Measurements from ENCODE around the gene ATG5. TPM values are rescaled to one million over a fixed set of nuclear protein-coding genes. Genes with fewer than 3 reads are reported as not detected.

The ATG5 gene
- total RNA-seq, 1 donor from 2014 or later = 32.8 TPM

- TF ChIP-seq, protein P1, sequence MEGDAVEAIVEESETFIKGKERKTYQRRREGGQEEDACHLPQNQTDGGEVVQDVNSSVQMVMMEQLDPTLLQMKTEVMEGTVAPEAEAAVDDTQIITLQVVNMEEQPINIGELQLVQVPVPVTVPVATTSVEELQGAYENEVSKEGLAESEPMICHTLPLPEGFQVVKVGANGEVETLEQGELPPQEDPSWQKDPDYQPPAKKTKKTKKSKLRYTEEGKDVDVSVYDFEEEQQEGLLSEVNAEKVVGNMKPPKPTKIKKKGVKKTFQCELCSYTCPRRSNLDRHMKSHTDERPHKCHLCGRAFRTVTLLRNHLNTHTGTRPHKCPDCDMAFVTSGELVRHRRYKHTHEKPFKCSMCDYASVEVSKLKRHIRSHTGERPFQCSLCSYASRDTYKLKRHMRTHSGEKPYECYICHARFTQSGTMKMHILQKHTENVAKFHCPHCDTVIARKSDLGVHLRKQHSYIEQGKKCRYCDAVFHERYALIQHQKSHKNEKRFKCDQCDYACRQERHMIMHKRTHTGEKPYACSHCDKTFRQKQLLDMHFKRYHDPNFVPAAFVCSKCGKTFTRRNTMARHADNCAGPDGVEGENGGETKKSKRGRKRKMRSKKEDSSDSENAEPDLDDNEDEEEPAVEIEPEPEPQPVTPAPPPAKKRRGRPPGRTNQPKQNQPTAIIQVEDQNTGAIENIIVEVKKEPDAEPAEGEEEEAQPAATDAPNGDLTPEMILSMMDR (IDR thresholded peaks at IDR 0.05; ENCODE audit: insufficient read depth, low read length, poor library complexity, severe bottlenecking) = no peak
- Histone ChIP-seq H3K27me3 (ENCODE audit: control insufficient read depth, insufficient read depth, low read length) (no peaks in the 10 kb centered on the region), H3K36me3 (ENCODE audit: control insufficient read depth, insufficient read depth, low read length) (no peaks in the 10 kb centered on the region), H3K4me3 (ENCODE audit: low read depth, low read length) (no peak overlapping the region)
- no peak for DNase-seq (ENCODE audit: low read depth)
These were observed 178.1 kb downstream of the ATG5 start for GRCh38 chr6:106147476-106147875.

GRCh38 chr6:106146852-106147351, 178.7 kb downstream of the ATG5 start:
- DNase-seq (ENCODE audit: low read depth) = peak; percentile 59
- TF ChIP-seq, protein P1 (IDR thresholded peaks at IDR 0.05; ENCODE audit: insufficient read depth, low read length, poor library complexity, severe bottlenecking) = no peak

DNA sequence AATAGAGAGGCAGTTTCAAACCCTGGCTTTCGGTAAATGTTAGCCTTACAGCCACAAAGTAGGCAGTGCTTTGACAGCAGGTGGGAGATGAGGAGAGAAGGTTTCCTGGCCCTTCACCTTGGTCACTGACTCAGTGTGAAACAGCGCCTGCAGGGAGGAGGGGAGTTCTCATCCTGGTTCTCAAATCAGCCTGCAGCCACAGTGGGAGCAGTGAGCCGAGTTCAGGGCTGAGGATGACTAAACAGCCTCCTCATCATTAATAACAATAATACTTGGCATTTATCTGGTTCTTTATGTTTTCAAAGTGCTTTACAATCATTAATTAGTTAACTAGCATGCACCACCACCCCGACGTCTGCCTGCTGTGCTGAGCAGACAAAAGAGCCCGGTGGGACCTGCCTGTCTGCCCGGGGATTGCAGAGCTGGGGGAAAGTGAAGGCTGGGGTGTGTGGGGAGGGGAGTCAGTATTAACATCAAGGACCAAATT, 179.8 kb downstream of the ATG5 start:
- Histone ChIP-seq H3K27me3 (ENCODE audit: control insufficient read depth, insufficient read depth, low read length) (no peaks in the 10 kb centered on the region), H3K4me3 (ENCODE audit: low read depth, low read length) (no peak overlapping the region), H3K36me3 (ENCODE audit: control insufficient read depth, insufficient read depth, low read length) (no peaks in the 10 kb centered on the region)
- TF ChIP-seq, protein P1 (IDR thresholded peaks at IDR 0.05; ENCODE audit: insufficient read depth, low read length, poor library complexity, severe bottlenecking) = no peak
- no peak for DNase-seq (ENCODE audit: low read depth)

More at GRCh38 chr6:106146852-106147351, 178.7 kb downstream of the ATG5 start:
- H3K36me3 ChIP-seq (ENCODE audit: control insufficient read depth, insufficient read depth, low read length) = no peaks in the 10 kb centered on the region
- H3K27me3 ChIP-seq (ENCODE audit: control insufficient read depth, insufficient read depth, low read length) = no peaks in the 10 kb centered on the region
- no peak overlapping the region for H3K4me3 ChIP-seq (ENCODE audit: low read depth, low read length)

DNA sequence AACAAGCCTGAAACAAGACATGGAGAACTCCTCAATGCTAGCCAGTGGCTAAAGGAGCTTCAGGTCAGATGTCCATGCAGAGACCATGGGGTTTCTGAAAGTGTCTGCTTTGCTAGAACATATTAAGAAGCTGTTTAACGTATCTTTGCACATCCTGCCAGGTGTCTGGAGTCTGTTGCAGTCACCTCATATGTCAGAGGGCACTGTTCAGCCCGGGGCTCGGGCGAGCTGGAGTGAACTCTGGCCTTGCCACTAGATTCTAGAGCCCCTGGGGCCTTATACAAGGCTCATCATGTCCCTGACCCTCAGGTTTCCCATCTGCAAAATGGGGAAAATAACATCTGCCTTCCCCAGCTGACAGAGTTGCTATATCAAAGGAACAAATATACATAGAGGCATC, 180.4 kb downstream of the ATG5 start:
- H3K27me3 ChIP-seq (ENCODE audit: control insufficient read depth, insufficient read depth, low read length) = no peaks in the 10 kb centered on the region
- no peak for DNase-seq (ENCODE audit: low read depth)
- H3K4me3 ChIP-seq (ENCODE audit: low read depth, low read length) = no peak overlapping the region
- no peaks in the 10 kb centered on the region for H3K36me3 ChIP-seq (ENCODE audit: control insufficient read depth, insufficient read depth, low read length)
- TF ChIP-seq, protein P1 (IDR thresholded peaks at IDR 0.05; ENCODE audit: insufficient read depth, low read length, poor library complexity, severe bottlenecking) = no peak

GRCh38 chr6:106143665-106144064, 181.9 kb downstream of the ATG5 start:
- Histone ChIP-seq H3K27me3 (ENCODE audit: control insufficient read depth, insufficient read depth, low read length) (no peaks in the 10 kb centered on the region), H3K36me3 (ENCODE audit: control insufficient read depth, insufficient read depth, low read length) (no peaks in the 10 kb centered on the region), H3K4me3 (ENCODE audit: low read depth, low read length) (no peak overlapping the region)
- no peak for DNase-seq (ENCODE audit: low read depth)
- TF ChIP-seq, protein P1 (IDR thresholded peaks at IDR 0.05; ENCODE audit: insufficient read depth, low read length, poor library complexity, severe bottlenecking) = no peak

DNA sequence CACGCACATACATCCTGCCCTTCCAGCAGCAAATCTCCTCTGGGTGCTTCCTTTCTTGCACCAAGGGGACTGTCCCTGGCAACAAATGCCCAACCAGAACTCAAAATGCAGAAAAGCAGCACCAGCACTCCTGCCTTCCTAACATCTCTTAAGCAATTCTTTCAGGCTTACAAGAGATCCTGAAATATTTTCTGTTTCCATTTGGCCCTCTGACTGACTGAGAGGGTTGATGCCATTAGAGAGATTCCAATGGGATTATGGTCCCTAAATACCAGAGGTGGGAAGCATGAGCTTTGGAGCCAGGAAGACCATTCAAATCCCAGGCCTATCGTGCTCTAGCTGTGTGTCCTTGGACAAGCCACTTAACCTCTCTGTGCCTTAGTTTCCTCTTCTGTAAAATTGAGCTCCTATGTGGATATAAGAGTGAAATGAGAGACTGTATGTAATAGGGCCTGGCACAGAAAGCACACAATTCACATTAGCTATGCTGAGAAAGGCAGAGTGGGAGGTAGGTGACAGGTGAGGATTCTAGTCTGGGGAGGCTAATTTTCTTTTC, 182.6 kb downstream of the ATG5 start:
- DNase-seq (ENCODE audit: low read depth) = no peak
- Histone ChIP-seq H3K4me3 (ENCODE audit: low read depth, low read length) (no peak overlapping the region), H3K36me3 (ENCODE audit: control insufficient read depth, insufficient read depth, low read length) (no peaks in the 10 kb centered on the region), H3K27me3 (ENCODE audit: control insufficient read depth, insufficient read depth, low read length) (no peaks in the 10 kb centered on the region)
- TF ChIP-seq, protein P1 (IDR thresholded peaks at IDR 0.05; ENCODE audit: insufficient read depth, low read length, poor library complexity, severe bottlenecking) = no peak
